K562 (cell line): Measurements from ENCODE around the gene FUNDC2. TPM values are rescaled to one million over a fixed set of nuclear protein-coding genes. Genes with fewer than 3 reads are reported as not detected.

Experiments used
- ATAC-seq: fragments of 200-7000 bp; cut with Tn5 transposase; 3 replicates; pipeline ENCODE4 v1.9.1; 2020; ENCODE audit warnings: moderate library complexity
- BruUV-seq: library from RNA; stranded (reverse); fragments of 400-500 nt; replicated peaks from 2 replicates; lab custom pipeline; 2021; lab: Mats Ljungman, UMichigan
- CTCF ChIA-PET: fragments of 300-600 bp; formaldehyde crosslinking; extraction: SDS; loops from one replicate; lab custom pipeline; 2021; ENCODE audit warnings: low intra/inter-chr PET ratio; lab: Yijun Ruan, JAX
- POLR2A ChIA-PET: fragments of 300-600, 350-650 bp; sonication (Branson Sonifier 250); formaldehyde crosslinking; extraction: SDS; loops from one replicate; lab custom pipeline; 2021; ENCODE audit warnings: antibody characterized with exemption, inconsistent platforms; lab: Yijun Ruan, JAX
- DNase-seq, 4 experiments: peaks; one replicate each; pipeline versions ENCODE4 v3.0.0 to v3.0.0-alpha.2; 2011 to 2018; ENCODE audit warnings: low spot score in 3 of 4, mixed read lengths in 3 of 4; ENCODE audit errors: extremely low read depth in 1 of 4
- FAIRE-seq: peaks from 2 replicates; lab custom pipeline; 2011; peaks lifted over from hg19 to GRCh38; lab: Jason Lieb, UNC
- H2AFZ ChIP-seq: 2 replicates; pipeline ENCODE4 v1.6.0; 2011; ENCODE audit warnings: low read depth, low read length, control low read depth, inconsistent platforms
- H3K27ac ChIP-seq: fragments of 200-600 bp; 3 replicates; pipeline ENCODE4 v1.8.0; 2011; ENCODE audit warnings: low read depth, mild to moderate bottlenecking, control low read depth, inconsistent platforms, low read length, moderate library complexity, mixed read lengths; ENCODE audit errors: extremely low read depth
- H3K27me3 ChIP-seq, 2 experiments: fragments of 300-600 bp in 1 of 2; 2 replicates in 1 of 2; 3 replicates in 1 of 2; pipeline versions ENCODE4 v1.6.0 to v1.8.0; 2011; ENCODE audit warnings: inconsistent platforms in 2 of 2, low read length in 2 of 2, mild to moderate bottlenecking in 1 of 2, mixed read lengths in 1 of 2, moderate library complexity in 1 of 2; ENCODE audit not compliant: control insufficient read depth in 2 of 2, insufficient read depth in 2 of 2
- H3K36me3 ChIP-seq: fragments of 300-600 bp; 3 replicates; pipeline ENCODE4 v1.8.0; 2011; ENCODE audit warnings: mild to moderate bottlenecking, low read length, inconsistent platforms; ENCODE audit not compliant: control insufficient read depth, insufficient read depth
- H3K4me1 ChIP-seq, 2 experiments: fragments of 200-600 bp in 1 of 2; replicated peaks in 1 of 2; 2 replicates in 1 of 2; 3 replicates in 1 of 2; pipeline versions ENCODE4 v1.5.1 to v1.8.0; 2011; ENCODE audit warnings: inconsistent platforms in 2 of 2, low read length in 2 of 2, mild to moderate bottlenecking in 1 of 2, mixed read lengths in 1 of 2, moderate library complexity in 1 of 2; ENCODE audit not compliant: control insufficient read depth in 2 of 2, insufficient read depth in 2 of 2
- H3K4me2 ChIP-seq: 2 replicates; pipeline ENCODE4 v1.6.1; 2011; ENCODE audit warnings: low read length, control low read depth, inconsistent platforms, mixed read lengths; ENCODE audit not compliant: insufficient read depth
- H3K4me3 ChIP-seq: fragments of 200-600 bp; sonication (generic), shearing (Covaris generic); 2 replicates; pipeline ENCODE4 v1.5.1; 2016; ENCODE audit warnings: control low read depth, inconsistent platforms
- H3K79me2 ChIP-seq: fragments of 200-600 bp; 3 replicates; pipeline ENCODE4 v1.8.0; 2011; ENCODE audit warnings: low read length, inconsistent platforms; ENCODE audit not compliant: control insufficient read depth, insufficient read depth
- H3K9ac ChIP-seq, 2 experiments: 2 replicates each; pipeline versions ENCODE4 v1.6.0 to v1.6.1; 2011; ENCODE audit warnings: low read depth in 2 of 2, low read length in 2 of 2, control low read depth in 1 of 2, inconsistent platforms in 1 of 2, mild to moderate bottlenecking in 1 of 2, mixed read lengths in 1 of 2; ENCODE audit not compliant: insufficient read depth in 1 of 2
- H3K9me1 ChIP-seq: one replicate; pipeline ENCODE4 v1.6.0; 2011; ENCODE audit warnings: inconsistent platforms, mild to moderate bottlenecking, low read length, moderate library complexity; ENCODE audit not compliant: control insufficient read depth, insufficient read depth
- H3K9me3 ChIP-seq: replicated peaks from 2 replicates; pipeline ENCODE4 v1.5.1; 2011; ENCODE audit warnings: low read depth, low read length, inconsistent platforms; ENCODE audit not compliant: control insufficient read depth, insufficient read depth
- H4K20me1 ChIP-seq: replicated peaks from 2 replicates; pipeline ENCODE4 v1.6.1; 2011; ENCODE audit warnings: low read length, inconsistent platforms, mixed read lengths; ENCODE audit not compliant: control insufficient read depth, insufficient read depth
- ATF3 ChIP-seq, 2 experiments: fragments of 450-650 bp in 1 of 2; sonication (generic) in 1 of 2; formaldehyde crosslinking in 1 of 2; IDR thresholded peaks in 1 of 2; conservative IDR thresholded peaks in 1 of 2; 2 replicates each; pipeline versions ENCODE4 v1.6.1 to v1.8.1; 2016 to 2023; ENCODE audit warnings: mild to moderate bottlenecking in 2 of 2, moderate library complexity in 2 of 2, inconsistent platforms in 1 of 2, missing genetic modification reagents in 1 of 2
- CHD2 ChIP-seq: IDR thresholded peaks from 2 replicates; pipeline ENCODE4 v1.6.1; 2011; ENCODE audit warnings: low read depth, low read length
- FOSL1 ChIP-seq: fragments of 200-800 bp; sonication (Bioruptor generic); conservative IDR thresholded peaks from 2 replicates; pipeline ENCODE4 v1.6.1; 2016; ENCODE audit warnings: missing genetic modification characterization, missing compliant biosample characterization
- FOXA3 ChIP-seq, 2 experiments: fragments of 450-650 bp in 1 of 2; sonication (generic) in 1 of 2; formaldehyde crosslinking; IDR thresholded peaks in 1 of 2; conservative IDR thresholded peaks in 1 of 2; 2 replicates each; pipeline versions ENCODE4 v1.4.0 to v1.8.0; 2020 to 2022; ENCODE audit warnings: mild to moderate bottlenecking in 2 of 2, missing genetic modification reagents in 1 of 2
- JUN ChIP-seq, 2 experiments: sonication (generic) in 1 of 2; formaldehyde crosslinking in 1 of 2; IDR thresholded peaks; 2 replicates each; pipeline versions ENCODE4 v1.6.1 to v1.8.0; 2012 to 2022; ENCODE audit warnings: borderline replicate concordance in 2 of 2, mild to moderate bottlenecking in 2 of 2, improper control_type of control experiment in 1 of 2, low read depth in 1 of 2, low read length in 1 of 2, missing genetic modification reagents in 1 of 2
- JUND ChIP-seq, 2 experiments: IDR thresholded peaks; 2 replicates in 1 of 2; 3 replicates in 1 of 2; pipeline ENCODE4 v1.6.1; 2011; ENCODE audit warnings: borderline replicate concordance in 2 of 2, low read depth in 2 of 2, low read length in 2 of 2, improper control_type of control experiment in 1 of 2, missing biosample characterization in 1 of 2, missing genetic modification characterization in 1 of 2, missing genetic modification reagents in 1 of 2
- KDM1A ChIP-seq, 2 experiments: fragments of 450-650 bp; IDR thresholded peaks; 2 replicates each; pipeline ENCODE4 v1.6.1; 2016; ENCODE audit warnings: mild to moderate bottlenecking in 2 of 2
- NR2C2 ChIP-seq, 2 experiments: fragments of 200-800 bp in 1 of 2; sonication (Bioruptor generic) in 1 of 2; sonication (generic) in 1 of 2; formaldehyde crosslinking in 1 of 2; IDR thresholded peaks; 2 replicates each; pipeline versions ENCODE4 v1.6.1 to v1.8.0; 2016 to 2022; ENCODE audit warnings: mild to moderate bottlenecking in 1 of 2, missing compliant biosample characterization in 1 of 2, missing genetic modification characterization in 1 of 2, missing genetic modification reagents in 1 of 2
- PCBP2 ChIP-seq: fragments of 200-400 bp; formaldehyde crosslinking; IDR thresholded peaks from 2 replicates; pipeline ENCODE4 v1.6.1; 2018; ENCODE audit warnings: low read length, low read depth, mild to moderate bottlenecking, moderate library complexity; ENCODE audit not compliant: poor library complexity, severe bottlenecking
- SAFB2 ChIP-seq: fragments of 200-400 bp; formaldehyde crosslinking; IDR thresholded peaks from 2 replicates; pipeline ENCODE4 v1.6.1; 2018; ENCODE audit warnings: borderline replicate concordance, low read length, low read depth, moderate library complexity; ENCODE audit not compliant: severe bottlenecking
- ZNF121 ChIP-seq: sonication (generic); formaldehyde crosslinking; conservative IDR thresholded peaks from 2 replicates; pipeline ENCODE4 v1.8.0; 2022; ENCODE audit warnings: missing genetic modification reagents
- ZSCAN32 ChIP-seq: fragments of 450-650 bp; formaldehyde crosslinking; IDR thresholded peaks from 2 replicates; pipeline ENCODE4 v1.4.0; 2020; ENCODE audit warnings: mild to moderate bottlenecking, moderate library complexity
- WGBS: fragments of 100-300 bp; shearing (Covaris generic); methylation state at CpG from one replicate; pipeline ENCODE4 v1.1.6; 2016; ENCODE audit warnings: low coverage, mixed read lengths; ENCODE audit not compliant: insufficient coverage; ENCODE audit errors: missing lambda C conversion rate; 5-methylcytosine and 5-hydroxymethylcytosine counted together
- in situ Hi-C: fragments of 300-500 bp; cut with MboI; formaldehyde crosslinking; loops from 4 replicates; pipeline ENCODE4 v1.15.0; 2018; ENCODE audit warnings: inconsistent platforms, mixed read lengths
- intact Hi-C: fragments of 100-400 bp; cut with micrococcal nuclease; formaldehyde crosslinking; loops from 2 replicates; pipeline ENCODE4 v1.14.2; 2022
- polyA plus RNA-seq, 8 experiments: library from polyadenylated mRNA; depleted of rRNA in 4 of 8; stranded (reverse) in 5 of 8; unstranded in 3 of 8; fragments of >200 nt; fragmentation: Nextera tagmentation in 2 of 8; fragmentation: Illumina TruSeq in 1 of 8; extraction: Ambion mirVana in 2 of 8; extraction: Trizol in 1 of 8; gene quantifications; 2 replicates each; pipeline versions ENCODE4 v1.2.1 to v1.2.3, GENCODE V29; 2011 to 2014; ENCODE audit warnings: inconsistent platforms in 1 of 8, missing spikeins in 1 of 8
- total RNA-seq, 7 experiments: library from RNA; depleted of rRNA in 6 of 7; stranded (reverse); fragments of >200 nt in 6 of 7; fragmentation: Illumina TruSeq in 2 of 7; extraction: Trizol in 2 of 7; gene quantifications; 2 replicates each; pipeline versions ENCODE4 v1.2.1 to v1.2.3, GENCODE V29; 2011 to 2021; ENCODE audit warnings: low replicate concordance in 1 of 7

FUNDC2 gene
- total and polyA plus RNA-seq, 9 of the 15 experiments (the other 6 are each of a cell fraction or from before 2014, with no cell fraction given): 50.6 to 235 (median 123) TPM

GRCh38 chrX:155068165-155068564 lies 41.5 kb downstream of the FUNDC2 start:
- H3K4me2 ChIP-seq: no peak overlapping the region
- intact Hi-C loops (no loop called here), in situ Hi-C loops (no loop called here)
- BruUV-seq: no TSS peak
- no peak overlapping the region for H3K4me3 ChIP-seq
- CTCF ChIA-PET: no interaction called here
- H3K9me3 ChIP-seq: no peaks in the 10 kb centered on the region
- H3K9me1 ChIP-seq: no peaks in the 10 kb centered on the region
- H3K27me3 ChIP-seq: no peaks in the 10 kb centered on the region
- no peak overlapping the region for H2AFZ ChIP-seq
- WGBS: 7% methylated on average over 1 of the region's 1 CpG
- ATAC-seq (no peak), DNase-seq (peak in 1 of 4 experiments; percentile 28), FAIRE-seq (no peak)
- TF ChIP-seq JUND (IDR thresholded peaks at IDR 0.05; ENCODE audit: borderline replicate concordance, low read depth, low read length) (peak; percentile 49; the same call in 1 of the 2 replicates), JUND (tag; IDR thresholded peaks at IDR 0.05; ENCODE audit: borderline replicate concordance, low read depth, low read length) (no peak), ZSCAN32 (no peak), NR2C2 (CRISPR knock-in tag; IDR thresholded peaks at IDR 0.05) (no peak), NR2C2 (tag; IDR thresholded peaks at IDR 0.05) (0 out of 2 replicates have a peak, but pooled peaks have one; percentile 38), ATF3 (IDR thresholded peaks at IDR 0.05) (peak; percentile 61; the same call in 1 of the 2 replicates), ATF3 (CRISPR knock-in tag; conservative IDR thresholded peaks at IDR 0.05) (no peak), ZNF121 (CRISPR knock-in tag) (no peak), PCBP2 (no peak), FOSL1 (tag) (peak; percentile 75), KDM1A (IDR thresholded peaks at IDR 0.05) (peak; percentile 18 to 28; a peak in 1 of 4 replicates), SAFB2 (no peak), FOXA3 (CRISPR knock-in tag; conservative IDR thresholded peaks at IDR 0.05 in 1 of 2, IDR thresholded peaks at IDR 0.05 in 1 of 2) (no peak), JUN (IDR thresholded peaks at IDR 0.05; ENCODE audit: borderline replicate concordance, low read depth, low read length) (0 out of 2 replicates have a peak, but pooled peaks have one; percentile 14), JUN (CRISPR knock-in tag; IDR thresholded peaks at IDR 0.05; ENCODE audit: borderline replicate concordance) (no peak), CHD2 (no peak)
- POLR2A ChIA-PET: no interaction called here
- H3K4me1 ChIP-seq: peaks cover 4 to 8% of the 10 kb centered on the region in 2 experiments; a peak in 4 of 5 replicates
- no peak overlapping the region for H3K27ac ChIP-seq
- H4K20me1 ChIP-seq: no peaks in the 10 kb centered on the region
- no peak overlapping the region for H3K9ac ChIP-seq
- H3K79me2 ChIP-seq: peaks cover 49% of the 10 kb centered on the region
- H3K36me3 ChIP-seq: peaks cover 11% of the 10 kb centered on the region; the same call in 2 of the 3 replicates
